GM12878 (cell line): ENCODE measurements around the gene CATSPER4. TPM values are rescaled to one million over a fixed set of nuclear protein-coding genes. Genes with fewer than 3 reads are reported as not detected.

Experiments
- ATAC-seq: fragments of 200-7000 bp; cut with Tn5 transposase; 3 replicates; pipeline ENCODE4 v1.9.1; 2020; ENCODE audit warnings: mild to moderate bottlenecking, moderate library complexity
- BruUV-seq: library from RNA; stranded (reverse); fragments of 400-500 nt; replicated peaks from 2 replicates; lab custom pipeline; 2021; lab: Mats Ljungman, UMichigan
- CTCF ChIA-PET: fragments of 300-600 bp; sonication (Branson Sonifier 250); formaldehyde crosslinking; extraction: SDS; loops from one replicate; lab custom pipeline; 2021; ENCODE audit warnings: inconsistent platforms; lab: Yijun Ruan, JAX
- POLR2A ChIA-PET: fragments of 350-600 bp; formaldehyde crosslinking; extraction: SDS; loops from one replicate; lab custom pipeline; 2021; ENCODE audit warnings: inconsistent platforms; lab: Charles Lee
- RAD21 ChIA-PET: fragments of 300-600 bp; sonication (Branson Sonifier 250); formaldehyde crosslinking; loops from one replicate; lab custom pipeline; 2023; ENCODE audit warnings: antibody characterized with exemption; ENCODE audit not compliant: unreplicated experiment; lab: Charles Lee
- SMC1A ChIA-PET: fragments of 300-600 bp; sonication (Branson Sonifier 250); formaldehyde crosslinking; loops from one replicate; lab custom pipeline; 2023; ENCODE audit not compliant: unreplicated experiment, uncharacterized antibody; lab: Charles Lee
- DNase-seq: peaks from one replicate; pipeline ENCODE4 v3.0.0-alpha.2; 2011; ENCODE audit warnings: low read depth, low spot score
- FAIRE-seq: peaks from 3 replicates; lab custom pipeline; 2011; peaks lifted over from hg19 to GRCh38; lab: Jason Lieb, UNC
- H2AFZ ChIP-seq: 2 replicates; pipeline ENCODE4 v1.6.0; 2011; ENCODE audit warnings: low read depth, low read length, control low read depth; ENCODE audit not compliant: control insufficient read depth
- H3K27ac ChIP-seq: 2 replicates; pipeline ENCODE4 v1.5.1; 2011; ENCODE audit warnings: control low read depth; ENCODE audit not compliant: control insufficient read depth, insufficient read depth
- H3K27me3 ChIP-seq, 2 experiments: replicated peaks in 1 of 2; 2 replicates each; pipeline versions ENCODE4 v1.6.0 to v1.6.1; 2011; ENCODE audit warnings: low read length in 1 of 2; ENCODE audit not compliant: control insufficient read depth in 2 of 2, insufficient read depth in 2 of 2
- H3K36me3 ChIP-seq, 2 experiments: 2 replicates each; pipeline ENCODE4 v1.5.1; 2011; ENCODE audit warnings: low read length in 1 of 2; ENCODE audit not compliant: control insufficient read depth in 2 of 2, insufficient read depth in 2 of 2
- H3K4me1 ChIP-seq: 2 replicates; pipeline ENCODE4 v1.6.1; 2011; ENCODE audit warnings: mild to moderate bottlenecking, low read length, moderate library complexity, mixed read lengths; ENCODE audit not compliant: control insufficient read depth, insufficient read depth
- H3K4me2 ChIP-seq: 2 replicates; pipeline ENCODE4 v1.6.0; 2011; ENCODE audit warnings: control low read depth; ENCODE audit not compliant: control insufficient read depth, insufficient read depth
- H3K4me3 ChIP-seq: fragments of 200-600 bp; sonication (generic); 2 replicates; pipeline ENCODE4 v1.5.1; 2016
- H3K79me2 ChIP-seq: 2 replicates; pipeline ENCODE4 v1.6.0; 2011; ENCODE audit warnings: low read length; ENCODE audit not compliant: control insufficient read depth, insufficient read depth
- H3K9ac ChIP-seq: 2 replicates; pipeline ENCODE4 v1.8.0; 2011; ENCODE audit warnings: low read length, control low read depth, mixed read lengths; ENCODE audit not compliant: control insufficient read depth, insufficient read depth
- H3K9me3 ChIP-seq: replicated peaks from 3 replicates; pipeline ENCODE4 v1.5.1; 2011; ENCODE audit warnings: mild to moderate bottlenecking, low read length; ENCODE audit not compliant: control insufficient read depth, insufficient read depth
- H4K20me1 ChIP-seq: 2 replicates; pipeline ENCODE4 v1.6.0; 2011; ENCODE audit not compliant: control insufficient read depth, insufficient read depth
- CHD2 ChIP-seq: IDR thresholded peaks from 2 replicates; pipeline ENCODE4 v1.6.1; 2011; ENCODE audit warnings: low read depth, low read length, improper control_type of control experiment, borderline replicate concordance
- EZH2 ChIP-seq: IDR thresholded peaks from 2 replicates; pipeline ENCODE4 v1.6.1; 2012; ENCODE audit warnings: low read depth, mild to moderate bottlenecking, control low read depth, inconsistent platforms, low read length, borderline replicate concordance; ENCODE audit not compliant: control insufficient read depth
- JUND ChIP-seq: IDR thresholded peaks from 2 replicates; pipeline ENCODE4 v1.6.1; 2012; ENCODE audit warnings: low read depth, mild to moderate bottlenecking, low read length, improper control_type of control experiment, moderate library complexity
- NFYA ChIP-seq: IDR thresholded peaks from 2 replicates; pipeline ENCODE4 v1.6.1; 2011; ENCODE audit warnings: low read depth, mild to moderate bottlenecking, low read length, improper control_type of control experiment, borderline replicate concordance
- NRF1 ChIP-seq: conservative IDR thresholded peaks from 2 replicates; pipeline ENCODE4 v1.6.1; 2011; ENCODE audit warnings: mild to moderate bottlenecking, low read depth, low read length, improper control_type of control experiment
- PAX8 ChIP-seq: fragments of 450-650 bp; IDR thresholded peaks from 2 replicates; pipeline ENCODE4 v1.6.1; 2017; ENCODE audit warnings: mild to moderate bottlenecking, moderate library complexity
- RFX5 ChIP-seq: IDR thresholded peaks from 2 replicates; pipeline ENCODE4 v1.6.1; 2011; ENCODE audit warnings: low read depth, low read length, improper control_type of control experiment
- SREBF2 ChIP-seq: IDR thresholded peaks from 2 replicates; pipeline ENCODE4 v1.6.1; 2012; ENCODE audit warnings: mild to moderate bottlenecking, low read length
- SUZ12 ChIP-seq: fragments of 200-600 bp; sonication (generic); IDR thresholded peaks from one replicate; pipeline ENCODE4 v1.6.1; 2018; ENCODE audit warnings: antibody characterized with exemption, mild to moderate bottlenecking; ENCODE audit not compliant: unreplicated experiment
- TARDBP ChIP-seq: IDR thresholded peaks from 2 replicates; pipeline ENCODE4 v1.6.1; 2016; ENCODE audit warnings: borderline replicate concordance
- ZNF622 ChIP-seq: fragments of 450-650 bp; IDR thresholded peaks from 2 replicates; pipeline ENCODE4 v1.6.1; 2017; ENCODE audit warnings: mild to moderate bottlenecking, inconsistent platforms
- WGBS: methylation state at CpG from one replicate; pipeline ENCODE4 v1.1.6; 2016; ENCODE audit warnings: low lambda C conversion rate; ENCODE audit not compliant: insufficient replicate concordance, insufficient coverage; ENCODE audit errors: missing lambda C conversion rate; 5-methylcytosine and 5-hydroxymethylcytosine counted together
- in situ Hi-C: fragments of 300-500 bp; cut with MboI; formaldehyde crosslinking; loops from 9 replicates; pipeline ENCODE4 v1.14.3; 2018; ENCODE audit warnings: mixed read lengths
- intact Hi-C: fragments of 100-400 bp; cut with micrococcal nuclease; formaldehyde crosslinking; loops from one replicate; pipeline ENCODE4 v1.14.2; 2022; ENCODE audit not compliant: unreplicated experiment
- polyA plus RNA-seq, 11 experiments: library from polyadenylated mRNA; depleted of rRNA in 4 of 11; unstranded in 6 of 11; stranded (reverse) in 5 of 11; fragments of >200 nt; fragmentation: Nextera tagmentation in 4 of 11; fragmentation: Illumina TruSeq in 1 of 11; extraction: Ambion mirVana in 4 of 11; extraction: Trizol in 1 of 11; gene quantifications; 1 replicate in 1 of 11; 2 replicates in 10 of 11; pipeline versions ENCODE4 v1.2.1 to v1.2.3, GENCODE V29; 2011 to 2016; ENCODE audit warnings: inconsistent platforms in 2 of 11, missing spikeins in 2 of 11, low read depth in 1 of 11
- total RNA-seq, 4 experiments: library from RNA; depleted of rRNA in 3 of 4; stranded (reverse); fragments of >200 nt in 3 of 4; fragmentation: Illumina TruSeq in 1 of 4; extraction: Trizol in 1 of 4; gene quantifications; 2 replicates each; pipeline versions ENCODE4 v1.2.1 to v1.2.3, GENCODE V29; 2013 to 2021
- TF ChIP-seq, protein P1 (sequence below): IDR thresholded peaks from 2 replicates; pipeline ENCODE4 v1.6.1; 2012; ENCODE audit warnings: low read depth, low read length, improper control_type of control experiment
- TF ChIP-seq, protein P2 (sequence below): fragments of 150-350 bp; IDR thresholded peaks from 2 replicates; pipeline ENCODE4 v1.6.1; 2014; ENCODE audit warnings: mild to moderate bottlenecking, low read depth, low read length
- TF ChIP-seq, protein P3 (sequence below): fragments of 450-650 bp; formaldehyde crosslinking; IDR thresholded peaks from 2 replicates; pipeline ENCODE4 v1.4.0; 2020; ENCODE audit warnings: mild to moderate bottlenecking, moderate library complexity

Gene CATSPER4
- total and polyA plus RNA-seq, 10 of the 15 experiments (the other 5 are each of a cell fraction or from before 2014, with no cell fraction given): 0.13 TPM; not detected in 9

- ChIA-PET RAD21 (no interaction called here), CTCF (interaction anchor here (1.0 kb wide), 1 partner anchor 14 kb away, joined by 3 read pairs; the partner anchor contains the start of gene ZNF593), POLR2A (interaction anchor here (0.6 kb wide), 1 partner anchor 123 kb away, joined by 5 read pairs; no protein-coding TSS in a partner anchor), SMC1A (no interaction called here)
- Histone ChIP-seq H3K36me3 (no peaks in the 10 kb centered on the region), H3K4me2 (no peak overlapping the region), H4K20me1 (no peaks in the 10 kb centered on the region), H3K79me2 (no peaks in the 10 kb centered on the region), H3K9me3 (no peaks in the 10 kb centered on the region), H3K27me3 (no peaks in the 10 kb centered on the region), H3K4me3 (no peak overlapping the region), H3K9ac (no peak overlapping the region), H2AFZ (no peak overlapping the region), H3K27ac (no peak overlapping the region), H3K4me1 (peaks cover 10% of the 10 kb centered on the region)
- BruUV-seq: no TSS peak
- in situ Hi-C loops (no loop called here), intact Hi-C loops (no loop called here)
- TF ChIP-seq EZH2 (no peak), NFYA (no peak), CHD2 (no peak), RFX5 (no peak), NRF1 (no peak)
- TF ChIP-seq, protein P1, sequence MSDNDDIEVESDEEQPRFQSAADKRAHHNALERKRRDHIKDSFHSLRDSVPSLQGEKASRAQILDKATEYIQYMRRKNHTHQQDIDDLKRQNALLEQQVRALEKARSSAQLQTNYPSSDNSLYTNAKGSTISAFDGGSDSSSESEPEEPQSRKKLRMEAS: no peak
- ATAC-seq: no peak
- 52% methylated on average over 6 of the region's 7 CpGs for WGBS
- no peak for FAIRE-seq
- no peak for DNase-seq
These were observed 6.3 kb upstream of the CATSPER4 start for GRCh38 chr1:26184086-26184485.

DNA sequence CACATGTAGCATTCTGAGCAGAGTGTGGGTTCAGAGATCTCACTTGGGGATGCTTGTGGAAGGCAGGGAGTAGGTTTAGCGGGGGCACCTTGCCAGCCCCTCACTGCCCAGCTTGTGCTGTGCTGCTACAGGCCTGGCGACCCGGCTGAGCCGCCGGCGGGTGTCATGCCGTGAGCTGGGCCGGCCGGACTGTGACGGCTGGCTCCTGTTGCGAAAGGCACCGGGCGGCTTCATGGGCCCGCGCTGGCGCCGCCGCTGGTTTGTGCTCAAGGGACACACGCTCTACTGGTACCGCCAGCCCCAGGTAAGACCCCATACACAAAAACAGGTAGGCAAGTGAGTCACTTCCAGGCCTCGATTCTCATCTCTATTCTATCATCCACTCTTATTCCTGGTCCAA is 5.5 kb upstream of the CATSPER4 start:
- ATAC-seq: no peak
- RAD21 ChIA-PET: interaction anchor here (0.6 kb wide), 1 partner anchor 42 kb away, joined by 5 read pairs; no protein-coding TSS in a partner anchor
- H3K27ac ChIP-seq: no peak overlapping the region
- no peak overlapping the region for H3K9ac ChIP-seq
- SMC1A ChIA-PET: no interaction called here
- H3K79me2 ChIP-seq: no peaks in the 10 kb centered on the region
- BruUV-seq: no TSS peak
- intact Hi-C loops: no loop called here
- H3K36me3 ChIP-seq: no peaks in the 10 kb centered on the region
- CTCF ChIA-PET: no interaction called here
- no peak for FAIRE-seq
- no peaks in the 10 kb centered on the region for H4K20me1 ChIP-seq
- no peaks in the 10 kb centered on the region for H3K9me3 ChIP-seq
- POLR2A ChIA-PET: no interaction called here
- no peaks in the 10 kb centered on the region for H3K27me3 ChIP-seq
- H3K4me3 ChIP-seq: no peak overlapping the region
- no peak overlapping the region for H3K4me2 ChIP-seq
- no peak for DNase-seq
- WGBS: 90% methylated on average over 21 of the region's 21 CpGs
- in situ Hi-C loops: no loop called here
- no peak overlapping the region for H2AFZ ChIP-seq
- H3K4me1 ChIP-seq: peaks cover 6% of the 10 kb centered on the region
- TF ChIP-seq PAX8 (no peak), JUND (no peak), SREBF2 (no peak), TARDBP (no peak), ZNF622 (no peak), SUZ12 (no peak)
- TF ChIP-seq, protein P2, sequence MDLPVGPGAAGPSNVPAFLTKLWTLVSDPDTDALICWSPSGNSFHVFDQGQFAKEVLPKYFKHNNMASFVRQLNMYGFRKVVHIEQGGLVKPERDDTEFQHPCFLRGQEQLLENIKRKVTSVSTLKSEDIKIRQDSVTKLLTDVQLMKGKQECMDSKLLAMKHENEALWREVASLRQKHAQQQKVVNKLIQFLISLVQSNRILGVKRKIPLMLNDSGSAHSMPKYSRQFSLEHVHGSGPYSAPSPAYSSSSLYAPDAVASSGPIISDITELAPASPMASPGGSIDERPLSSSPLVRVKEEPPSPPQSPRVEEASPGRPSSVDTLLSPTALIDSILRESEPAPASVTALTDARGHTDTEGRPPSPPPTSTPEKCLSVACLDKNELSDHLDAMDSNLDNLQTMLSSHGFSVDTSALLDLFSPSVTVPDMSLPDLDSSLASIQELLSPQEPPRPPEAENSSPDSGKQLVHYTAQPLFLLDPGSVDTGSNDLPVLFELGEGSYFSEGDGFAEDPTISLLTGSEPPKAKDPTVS: no peak
- TF ChIP-seq, protein P3, sequence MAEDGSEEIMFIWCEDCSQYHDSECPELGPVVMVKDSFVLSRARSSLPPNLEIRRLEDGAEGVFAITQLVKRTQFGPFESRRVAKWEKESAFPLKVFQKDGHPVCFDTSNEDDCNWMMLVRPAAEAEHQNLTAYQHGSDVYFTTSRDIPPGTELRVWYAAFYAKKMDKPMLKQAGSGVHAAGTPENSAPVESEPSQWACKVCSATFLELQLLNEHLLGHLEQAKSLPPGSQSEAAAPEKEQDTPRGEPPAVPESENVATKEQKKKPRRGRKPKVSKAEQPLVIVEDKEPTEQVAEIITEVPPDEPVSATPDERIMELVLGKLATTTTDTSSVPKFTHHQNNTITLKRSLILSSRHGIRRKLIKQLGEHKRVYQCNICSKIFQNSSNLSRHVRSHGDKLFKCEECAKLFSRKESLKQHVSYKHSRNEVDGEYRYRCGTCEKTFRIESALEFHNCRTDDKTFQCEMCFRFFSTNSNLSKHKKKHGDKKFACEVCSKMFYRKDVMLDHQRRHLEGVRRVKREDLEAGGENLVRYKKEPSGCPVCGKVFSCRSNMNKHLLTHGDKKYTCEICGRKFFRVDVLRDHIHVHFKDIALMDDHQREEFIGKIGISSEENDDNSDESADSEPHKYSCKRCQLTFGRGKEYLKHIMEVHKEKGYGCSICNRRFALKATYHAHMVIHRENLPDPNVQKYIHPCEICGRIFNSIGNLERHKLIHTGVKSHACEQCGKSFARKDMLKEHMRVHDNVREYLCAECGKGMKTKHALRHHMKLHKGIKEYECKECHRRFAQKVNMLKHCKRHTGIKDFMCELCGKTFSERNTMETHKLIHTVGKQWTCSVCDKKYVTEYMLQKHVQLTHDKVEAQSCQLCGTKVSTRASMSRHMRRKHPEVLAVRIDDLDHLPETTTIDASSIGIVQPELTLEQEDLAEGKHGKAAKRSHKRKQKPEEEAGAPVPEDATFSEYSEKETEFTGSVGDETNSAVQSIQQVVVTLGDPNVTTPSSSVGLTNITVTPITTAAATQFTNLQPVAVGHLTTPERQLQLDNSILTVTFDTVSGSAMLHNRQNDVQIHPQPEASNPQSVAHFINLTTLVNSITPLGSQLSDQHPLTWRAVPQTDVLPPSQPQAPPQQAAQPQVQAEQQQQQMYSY (CRISPR knock-in tag): no peak
